Endodermal cell (in vitro differentiated cells): Measurements from ENCODE around the gene SH3BP5. TPM values are rescaled to one million over a fixed set of nuclear protein-coding genes. Genes with fewer than 3 reads are reported as not detected.

Source experiments
- DNase-seq: peaks from one replicate; pipeline ENCODE4 v3.0.0-alpha.2; 2017
- H3K27ac ChIP-seq: 2 replicates; pipeline ENCODE4 v1.5.1; 2013; ENCODE audit warnings: mild to moderate bottlenecking, low read depth, low read length, moderate library complexity
- H3K27me3 ChIP-seq: 2 replicates; pipeline ENCODE4 v1.6.1; 2013; ENCODE audit warnings: mild to moderate bottlenecking, low read length, moderate library complexity; ENCODE audit not compliant: insufficient read depth, control insufficient read depth, poor library complexity, severe bottlenecking
- H3K36me3 ChIP-seq: 2 replicates; pipeline ENCODE4 v1.7.0; 2013; ENCODE audit warnings: mild to moderate bottlenecking, low read length, moderate library complexity; ENCODE audit not compliant: control insufficient read depth, insufficient read depth
- H3K4me1 ChIP-seq: one replicate; pipeline ENCODE4 v1.7.0; 2013; ENCODE audit warnings: low read length; ENCODE audit not compliant: control insufficient read depth, insufficient read depth
- H3K4me3 ChIP-seq: 2 replicates; pipeline ENCODE4 v1.5.1; 2013; ENCODE audit warnings: mild to moderate bottlenecking, low read length, moderate library complexity
- H3K9ac ChIP-seq: 2 replicates; pipeline ENCODE4 v1.6.1; 2013; ENCODE audit warnings: mild to moderate bottlenecking, low read length, moderate library complexity; ENCODE audit not compliant: poor library complexity, severe bottlenecking; ENCODE audit errors: extremely low read depth
- H3K9me3 ChIP-seq: 2 replicates; pipeline ENCODE4 v1.6.1; 2013; ENCODE audit warnings: mild to moderate bottlenecking, low read length, moderate library complexity; ENCODE audit not compliant: control insufficient read depth
- H3K27ac Mint-ChIP-seq: 2 replicates; pipeline ENCODE4 v1.8.0; 2020; ENCODE audit warnings: mixed read lengths
- H3K27me3 Mint-ChIP-seq: 2 replicates; pipeline ENCODE4 v1.8.0; 2021; ENCODE audit warnings: mild to moderate bottlenecking, mixed read lengths; ENCODE audit not compliant: insufficient read depth
- H3K36me3 Mint-ChIP-seq: 2 replicates; pipeline ENCODE4 v1.8.0; 2020; ENCODE audit warnings: low read depth, mixed read lengths
- H3K4me1 Mint-ChIP-seq: 2 replicates; pipeline ENCODE4 v1.8.0; 2020; ENCODE audit warnings: mixed read lengths
- H3K4me3 Mint-ChIP-seq: 2 replicates; pipeline ENCODE4 v1.8.0; 2020; ENCODE audit warnings: mild to moderate bottlenecking, moderate library complexity, mixed read lengths
- H3K9me3 Mint-ChIP-seq: 2 replicates; pipeline ENCODE4 v1.8.0; 2020; ENCODE audit warnings: mild to moderate bottlenecking, mixed read lengths
- WGBS, 2 experiments: methylation state at CpG; one replicate each; pipeline versions ENCODE4 v1.1.5 to v1.1.7; 2013; ENCODE audit warnings: missing lambda C conversion rate in 2 of 2, mixed read lengths in 1 of 2; ENCODE audit not compliant: insufficient coverage in 1 of 2, insufficient read length in 1 of 2; 5-methylcytosine and 5-hydroxymethylcytosine counted together
- total RNA-seq, 2 donors: library from RNA; stranded (reverse); fragmentation: NEBNext Ultra II Directional in 1 of 2; extraction: Animal tissue kit (Norgen Biotek cat#: 25700) in 1 of 2; gene quantifications; 2 replicates in 1 of 2; 3 replicates in 1 of 2; pipeline ENCODE4 v1.2.1, GENCODE V29; 2021
- TF ChIP-seq, protein P1 (sequence below): fragments of 200-600 bp; sonication (generic); conservative IDR thresholded peaks from 2 replicates; pipeline ENCODE4 v1.5.0; 2021; ENCODE audit warnings: antibody characterized with exemption, mild to moderate bottlenecking

The SH3BP5 gene
- total RNA-seq, 2 donors from 2014 or later = 25.8 to 30.3 TPM

DNA sequence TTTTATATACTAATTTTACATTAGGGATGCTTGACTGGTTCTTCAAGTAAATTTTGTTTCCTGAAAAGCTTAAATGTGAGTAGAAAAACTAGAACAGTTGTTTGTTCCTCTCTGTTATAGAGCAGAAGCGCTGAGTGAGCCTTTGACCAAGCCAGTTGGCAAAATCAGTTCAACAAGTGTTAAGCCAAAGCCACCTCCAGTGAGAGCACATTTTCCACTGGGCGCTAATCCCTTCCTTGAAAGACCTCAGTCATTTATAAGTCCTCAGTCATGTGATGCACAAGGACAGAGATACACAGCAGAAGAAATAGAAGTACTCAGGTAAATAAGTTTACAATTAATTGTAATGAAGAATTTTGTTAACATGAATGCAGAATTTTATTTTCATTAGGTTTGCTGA, 111.7 kb downstream of the SH3BP5 start:
- no peaks in the 10 kb centered on the region for H3K4me1 Mint-ChIP-seq
- 97 to 100% methylated on average over 2 of the region's 2 CpGs for WGBS, 2 experiments
- H3K9me3 ChIP-seq = no peaks in the 10 kb centered on the region
- no peaks in the 10 kb centered on the region for H3K27me3 ChIP-seq
- no peaks in the 10 kb centered on the region for H3K27me3 Mint-ChIP-seq
- H3K36me3 ChIP-seq = peaks cover 86% of the 10 kb centered on the region
- no peak overlapping the region for H3K4me3 Mint-ChIP-seq
- TF ChIP-seq, protein P1, sequence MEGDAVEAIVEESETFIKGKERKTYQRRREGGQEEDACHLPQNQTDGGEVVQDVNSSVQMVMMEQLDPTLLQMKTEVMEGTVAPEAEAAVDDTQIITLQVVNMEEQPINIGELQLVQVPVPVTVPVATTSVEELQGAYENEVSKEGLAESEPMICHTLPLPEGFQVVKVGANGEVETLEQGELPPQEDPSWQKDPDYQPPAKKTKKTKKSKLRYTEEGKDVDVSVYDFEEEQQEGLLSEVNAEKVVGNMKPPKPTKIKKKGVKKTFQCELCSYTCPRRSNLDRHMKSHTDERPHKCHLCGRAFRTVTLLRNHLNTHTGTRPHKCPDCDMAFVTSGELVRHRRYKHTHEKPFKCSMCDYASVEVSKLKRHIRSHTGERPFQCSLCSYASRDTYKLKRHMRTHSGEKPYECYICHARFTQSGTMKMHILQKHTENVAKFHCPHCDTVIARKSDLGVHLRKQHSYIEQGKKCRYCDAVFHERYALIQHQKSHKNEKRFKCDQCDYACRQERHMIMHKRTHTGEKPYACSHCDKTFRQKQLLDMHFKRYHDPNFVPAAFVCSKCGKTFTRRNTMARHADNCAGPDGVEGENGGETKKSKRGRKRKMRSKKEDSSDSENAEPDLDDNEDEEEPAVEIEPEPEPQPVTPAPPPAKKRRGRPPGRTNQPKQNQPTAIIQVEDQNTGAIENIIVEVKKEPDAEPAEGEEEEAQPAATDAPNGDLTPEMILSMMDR = no peak
- no peaks in the 10 kb centered on the region for H3K4me1 ChIP-seq
- no peaks in the 10 kb centered on the region for H3K9me3 Mint-ChIP-seq
- no peak overlapping the region for H3K4me3 ChIP-seq
- no peak overlapping the region for H3K27ac ChIP-seq
- H3K27ac Mint-ChIP-seq = no peak overlapping the region
- DNase-seq = no peak
- H3K36me3 Mint-ChIP-seq = peaks cover 53% of the 10 kb centered on the region
- no peak overlapping the region for H3K9ac ChIP-seq

DNA sequence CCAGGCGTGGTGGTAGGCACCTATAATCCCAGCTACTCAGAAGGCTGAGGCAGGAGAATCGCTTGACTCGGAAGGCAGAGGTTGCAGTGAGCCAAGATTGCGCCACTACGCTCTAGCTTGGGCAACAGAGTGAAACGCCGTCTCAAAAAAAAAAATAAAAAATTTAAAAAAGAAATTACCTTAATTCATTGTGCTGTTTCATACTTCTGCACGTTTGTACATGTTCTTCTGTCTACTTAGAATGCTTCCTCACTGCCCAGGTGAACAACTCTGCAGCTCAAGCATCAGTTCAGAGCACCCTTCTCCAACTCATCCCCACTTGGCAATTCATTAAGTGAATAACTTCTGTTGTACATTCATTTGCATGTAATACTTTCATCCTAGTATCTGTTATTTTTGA, 112.3 kb downstream of the SH3BP5 start:
- H3K36me3 Mint-ChIP-seq = peaks cover 59% of the 10 kb centered on the region

DNA sequence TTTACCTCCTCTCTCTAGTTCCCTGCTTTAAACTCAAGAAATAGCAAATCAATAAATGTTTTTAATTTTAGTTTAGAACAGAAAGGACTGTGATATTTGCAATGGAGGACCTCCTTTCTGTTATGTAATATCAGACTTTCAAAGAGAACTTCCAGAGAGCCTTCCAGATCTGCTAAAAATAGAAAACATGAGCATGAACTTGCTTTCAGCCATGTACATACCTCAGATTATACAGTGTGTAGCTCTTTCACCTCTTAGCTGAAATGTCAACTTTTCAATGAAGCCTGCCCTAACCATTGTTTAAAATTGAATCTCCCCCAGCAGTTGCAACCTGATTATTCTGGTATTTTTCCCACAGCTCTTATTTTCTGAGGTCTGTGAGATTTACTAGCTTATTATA, 113.7 kb downstream of the SH3BP5 start:
- Mint-ChIP-seq H3K27me3 (no peaks in the 10 kb centered on the region), H3K4me3 (no peak overlapping the region), H3K36me3 (peaks cover 62% of the 10 kb centered on the region), H3K9me3 (no peaks in the 10 kb centered on the region), H3K4me1 (no peaks in the 10 kb centered on the region), H3K27ac (no peak overlapping the region)
- H3K4me3 ChIP-seq = no peak overlapping the region
- H3K9ac ChIP-seq = no peak overlapping the region
- TF ChIP-seq, protein P1 = no peak
- DNase-seq = no peak
- H3K27me3 ChIP-seq = no peaks in the 10 kb centered on the region
- peaks cover 87% of the 10 kb centered on the region for H3K36me3 ChIP-seq
- no peak overlapping the region for H3K27ac ChIP-seq
- no peaks in the 10 kb centered on the region for H3K9me3 ChIP-seq
- no peaks in the 10 kb centered on the region for H3K4me1 ChIP-seq

More for the DNA sequence above, 112.3 kb downstream of the SH3BP5 start:
- Mint-ChIP-seq H3K4me3 (no peak overlapping the region), H3K27ac (no peak overlapping the region), H3K27me3 (no peaks in the 10 kb centered on the region), H3K4me1 (no peaks in the 10 kb centered on the region), H3K9me3 (no peaks in the 10 kb centered on the region)
- H3K36me3 ChIP-seq = peaks cover 86% of the 10 kb centered on the region
- TF ChIP-seq, protein P1 = no peak
- no peaks in the 10 kb centered on the region for H3K4me1 ChIP-seq
- H3K4me3 ChIP-seq = no peak overlapping the region
- 95 to 97% methylated on average over 7 to 8 of the region's 8 CpGs for WGBS, 2 experiments
- H3K9ac ChIP-seq = no peak overlapping the region
- DNase-seq = no peak
- H3K27me3 ChIP-seq = no peaks in the 10 kb centered on the region
- H3K9me3 ChIP-seq = no peaks in the 10 kb centered on the region
- no peak overlapping the region for H3K27ac ChIP-seq
